Thoracic aorta (tissue), 2 donors: Measurements from ENCODE around the gene CTNNA3. TPM values are rescaled to one million over a fixed set of nuclear protein-coding genes. Genes with fewer than 3 reads are reported as not detected.
"Not testable (repeated sequence)": the region's sequence is repeated elsewhere in the genome, so short reads cannot be mapped to it uniquely, and the experiment has no call there.

Source experiments
- ATAC-seq: fragments of 150-250 bp; one replicate; pipeline ENCODE4 v1.8.0; 2017; ENCODE audit warnings: low read depth; ENCODE audit not compliant: insufficient number of reproducible peaks, low FRiP score
- DNase-seq: peaks from one replicate; pipeline ENCODE4 v3.0.0-alpha.2; 2020; ENCODE audit warnings: low spot score
- H3K27ac ChIP-seq, 2 donors: fragments of 200-600 bp; sonication (generic); 1 replicate in 1 of 2; 2 replicates in 1 of 2; pipeline ENCODE4 v1.5.1; 2016; ENCODE audit warnings: mild to moderate bottlenecking in 2 of 2, moderate library complexity in 2 of 2
- H3K27me3 ChIP-seq: fragments of 200-600 bp; sonication (generic); replicated peaks from 2 replicates; pipeline ENCODE4 v1.6.0; 2016; ENCODE audit warnings: mild to moderate bottlenecking; ENCODE audit not compliant: insufficient read depth
- H3K36me3 ChIP-seq: fragments of 200-600 bp; sonication (generic); one replicate; pipeline ENCODE4 v1.5.1; 2016
- H3K4me1 ChIP-seq, 2 donors: fragments of 200-600 bp; sonication (generic); 1 replicate in 1 of 2; 2 replicates in 1 of 2; pipeline versions ENCODE4 v1.5.1 to v1.6.0; 2016; ENCODE audit warnings: low read depth in 2 of 2, mild to moderate bottlenecking in 1 of 2; ENCODE audit not compliant: control insufficient read depth in 1 of 2
- H3K4me3 ChIP-seq: fragments of 200-600 bp; sonication (generic); 2 replicates; pipeline ENCODE4 v1.5.1; 2016; ENCODE audit warnings: mild to moderate bottlenecking
- H3K9me3 ChIP-seq: fragments of 200-600 bp; sonication (generic); 2 replicates; pipeline ENCODE4 v1.5.1; 2016
- CTCF ChIP-seq: fragments of 200-600 bp; sonication (generic); IDR thresholded peaks from one replicate; pipeline ENCODE4 v1.5.1; 2019; ENCODE audit warnings: antibody characterized with exemption
- total RNA-seq, 2 donors: library from RNA; depleted of rRNA; stranded (reverse); fragments of >200 nt; gene quantifications; one replicate each; pipeline versions ENCODE4 v1.1.0 to v1.2.3, GENCODE V29; 2016

CTNNA3 gene
- total RNA-seq, 2 donors from 2014 or later = 0.95 to 1.2 TPM

DNA sequence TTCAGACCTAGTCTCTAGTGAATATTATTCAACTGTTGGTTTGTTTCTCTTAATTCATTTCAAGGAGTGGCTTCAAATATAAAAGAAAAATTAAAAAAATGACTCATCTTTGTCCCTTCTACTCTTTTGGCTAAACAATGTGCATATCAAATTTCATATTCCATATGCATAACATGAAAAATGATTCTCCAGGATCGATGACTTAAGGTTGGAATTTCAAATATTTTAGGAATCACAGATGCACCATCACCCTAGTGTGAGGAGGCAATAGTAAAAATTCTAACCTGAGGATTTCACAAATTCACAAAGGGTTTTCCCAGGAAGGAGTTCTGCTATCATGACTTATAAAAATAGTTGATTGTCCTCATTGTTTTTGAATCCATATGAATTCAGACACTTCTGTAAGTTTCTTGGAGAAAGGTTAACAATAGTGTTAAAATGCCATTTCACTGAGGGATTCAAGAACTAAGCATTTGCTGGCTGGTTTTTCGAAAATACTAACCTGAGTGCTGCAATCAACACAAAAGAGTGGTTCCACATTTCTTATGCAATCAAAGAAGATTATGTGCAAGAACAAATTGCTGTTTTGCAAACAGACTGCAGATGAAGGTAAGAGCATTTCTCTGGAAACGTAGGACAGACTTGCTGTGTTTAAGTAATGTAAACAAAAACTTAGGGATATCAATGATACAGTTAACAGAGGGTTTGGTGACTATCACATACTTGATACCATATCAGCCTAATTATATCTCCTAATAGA, 1317.7 kb downstream of the CTNNA3 start:
- ATAC-seq = no peak
- DNase-seq = no peak
- H3K9me3 ChIP-seq = no peaks in the 10 kb centered on the region

DNA sequence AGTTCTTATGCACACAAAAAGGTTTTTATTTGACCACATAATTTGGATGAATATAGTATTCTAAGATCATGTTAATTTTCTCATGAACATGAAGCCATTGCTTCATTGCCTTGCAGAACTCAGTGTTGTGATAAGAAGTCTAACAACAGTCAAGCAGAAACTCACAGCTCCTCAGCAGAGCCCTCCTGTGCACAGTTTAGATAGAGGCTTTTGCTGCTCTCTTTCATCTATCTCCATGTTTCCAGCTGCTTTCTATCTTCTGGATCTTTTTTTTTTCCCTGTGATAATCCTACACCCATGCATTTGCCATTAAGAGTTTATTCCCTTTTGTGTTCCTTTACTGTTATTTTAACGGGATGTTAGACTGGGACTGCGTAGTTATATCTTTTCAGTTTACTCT, 1327.8 kb downstream of the CTNNA3 start:
- Histone ChIP-seq H3K9me3 (no peaks in the 10 kb centered on the region), H3K27me3 (no peaks in the 10 kb centered on the region), H3K4me1 (no peaks in the 10 kb centered on the region), H3K36me3 (no peaks in the 10 kb centered on the region), H3K4me3 (no peak overlapping the region), H3K27ac (no peak overlapping the region)
- ATAC-seq (no peak), DNase-seq (no peak)
- TF ChIP-seq CTCF = no peak

More for the DNA sequence above, 1317.7 kb downstream of the CTNNA3 start:
- Histone ChIP-seq H3K36me3 (no peaks in the 10 kb centered on the region), H3K27ac (no peak overlapping the region), H3K27me3 (no peaks in the 10 kb centered on the region), H3K4me3 (no peak overlapping the region), H3K4me1 (no peaks in the 10 kb centered on the region)
- no peak for TF ChIP-seq CTCF

DNA sequence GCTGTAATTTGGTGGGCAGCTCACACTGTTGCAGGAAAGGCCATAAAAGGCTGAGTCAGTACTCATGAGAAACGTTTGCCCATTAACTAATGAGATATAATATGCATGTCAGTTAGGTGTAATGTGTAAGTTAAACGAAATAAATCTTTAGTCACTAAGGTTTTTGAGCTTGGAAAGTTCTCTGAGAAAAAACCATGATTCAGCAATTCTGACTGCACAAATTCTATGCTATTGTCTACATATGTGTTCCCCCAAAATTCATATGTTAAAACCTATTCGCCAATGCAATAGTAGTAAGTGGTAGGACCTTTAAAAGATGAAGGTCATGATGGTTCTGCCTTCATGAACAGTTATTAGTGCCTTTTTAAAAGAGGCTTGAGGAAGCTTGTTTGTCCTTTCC, 1329.8 kb downstream of the CTNNA3 start:
- H3K9me3 ChIP-seq = no peaks in the 10 kb centered on the region
- no peaks in the 10 kb centered on the region for H3K4me1 ChIP-seq
- ATAC-seq = no peak
- no peaks in the 10 kb centered on the region for H3K27me3 ChIP-seq
- no peak for DNase-seq
- no peak overlapping the region for H3K27ac ChIP-seq
- H3K4me3 ChIP-seq = no peak overlapping the region
- H3K36me3 ChIP-seq = no peaks in the 10 kb centered on the region
- no peak for TF ChIP-seq CTCF

GRCh38 chr10:66365686-66366085, 1330.3 kb downstream of the CTNNA3 start:
- Histone ChIP-seq H3K27me3 (no peaks in the 10 kb centered on the region), H3K9me3 (no peaks in the 10 kb centered on the region), H3K36me3 (no peaks in the 10 kb centered on the region), H3K4me3 (no peak overlapping the region), H3K4me1 (no peaks in the 10 kb centered on the region), H3K27ac (no peak overlapping the region)
- ATAC-seq (no peak), DNase-seq (no peak)
- TF ChIP-seq CTCF = no peak

GRCh38 chr10:66362522-66362921, 1333.5 kb downstream of the CTNNA3 start:
- H3K27me3 ChIP-seq = no peaks in the 10 kb centered on the region
- no peaks in the 10 kb centered on the region for H3K9me3 ChIP-seq
- H3K4me3 ChIP-seq = no peak overlapping the region
- no peak for TF ChIP-seq CTCF
- no peak overlapping the region for H3K27ac ChIP-seq
- H3K36me3 ChIP-seq = no peaks in the 10 kb centered on the region
- DNase-seq = no peak
- no peaks in the 10 kb centered on the region for H3K4me1 ChIP-seq
- no peak for ATAC-seq

GRCh38 chr10:66353822-66354221, 1342.2 kb downstream of the CTNNA3 start:
- H3K27ac ChIP-seq, ATAC-seq: not testable (repeated sequence)

More at GRCh38 chr10:66353822-66354221, 1342.2 kb downstream of the CTNNA3 start:
- not testable (repeated sequence) for DNase-seq, H3K9me3 ChIP-seq, H3K27me3 ChIP-seq, H3K4me1 ChIP-seq, H3K4me3 ChIP-seq, H3K36me3 ChIP-seq
